NOMO-1 (cell line): ENCODE measurements around the gene CPED1.

ENCODE experiments used
- DNase-seq, 2 experiments: peaks; one replicate each; lab custom pipeline; 2025; ENCODE audit not compliant: unreplicated experiment in 2 of 2; lab: John Stamatoyannopoulos, UW

The CPED1 gene

DNA sequence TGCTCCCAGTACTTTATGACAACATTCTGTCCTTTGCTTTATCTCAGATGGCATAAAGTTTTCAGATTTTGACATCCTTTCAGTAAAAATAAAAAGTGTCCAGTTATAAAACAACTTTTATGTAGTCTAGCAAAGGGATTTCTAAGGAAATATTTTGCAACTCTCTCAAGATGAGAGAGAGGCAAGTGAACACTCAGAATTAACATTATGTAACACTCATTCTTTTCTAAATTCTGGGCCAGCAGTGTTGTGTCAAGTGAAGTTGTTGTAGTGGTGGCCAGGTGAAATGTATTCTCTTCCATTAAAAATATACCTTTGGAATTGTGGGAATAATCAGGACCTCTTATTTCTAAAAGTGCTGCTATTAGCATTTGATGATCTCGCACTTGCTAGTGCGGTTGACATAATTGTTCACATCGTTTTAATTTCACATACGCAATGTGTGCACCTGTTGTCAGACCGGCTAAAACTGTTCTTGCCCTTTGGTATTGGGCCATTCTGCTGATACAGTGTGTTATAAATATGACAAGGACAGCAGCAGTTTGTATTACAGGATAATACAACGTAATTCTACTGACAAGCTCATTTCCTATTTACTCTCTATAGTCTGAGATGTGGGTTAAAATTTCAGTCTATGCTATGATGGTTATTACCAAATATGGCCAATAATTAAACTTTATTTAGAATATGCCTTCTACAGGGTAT lies 23.8 kb downstream of the CPED1 start:
- DNase-seq = no peak

DNA sequence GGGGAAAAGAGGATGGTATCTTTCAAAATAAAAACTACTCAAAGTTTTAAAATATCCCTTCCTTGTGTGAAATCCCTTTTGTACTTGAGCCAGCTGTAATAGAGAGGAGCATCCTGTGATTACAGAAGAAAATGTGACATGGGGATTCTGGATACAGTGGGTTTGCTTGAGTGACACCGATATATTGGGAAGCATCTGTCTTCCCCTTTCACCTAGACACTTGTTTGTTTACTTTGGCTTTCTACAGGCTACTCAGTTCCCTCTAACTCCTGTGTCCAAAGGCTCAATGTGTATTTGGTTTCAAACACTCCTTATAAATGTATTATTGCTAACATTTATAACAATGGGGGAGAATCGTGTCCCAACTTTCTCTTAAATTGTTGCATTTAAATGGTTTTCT lies 24.4 kb downstream of the CPED1 start:
- DNase-seq = no peak

DNA sequence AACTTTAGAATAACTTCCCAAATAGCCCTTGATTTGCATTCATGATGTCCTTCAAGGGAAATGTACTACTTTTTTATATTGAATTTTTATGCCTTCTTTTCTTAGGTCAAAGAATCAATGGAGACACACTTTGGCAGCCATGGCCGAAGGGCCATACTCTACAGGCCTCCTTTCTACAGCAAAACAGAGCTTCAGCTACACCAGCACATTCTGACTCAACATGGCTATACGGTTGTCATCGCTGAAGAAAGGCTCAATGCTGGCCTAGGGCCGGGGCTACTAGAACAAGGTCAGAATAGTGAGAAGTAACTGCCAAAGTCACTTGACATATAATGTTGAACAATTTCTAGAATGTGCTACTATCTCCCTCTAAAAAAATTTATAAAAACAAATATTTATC lies 27.0 kb downstream of the CPED1 start:
- DNase-seq = no peak

DNA sequence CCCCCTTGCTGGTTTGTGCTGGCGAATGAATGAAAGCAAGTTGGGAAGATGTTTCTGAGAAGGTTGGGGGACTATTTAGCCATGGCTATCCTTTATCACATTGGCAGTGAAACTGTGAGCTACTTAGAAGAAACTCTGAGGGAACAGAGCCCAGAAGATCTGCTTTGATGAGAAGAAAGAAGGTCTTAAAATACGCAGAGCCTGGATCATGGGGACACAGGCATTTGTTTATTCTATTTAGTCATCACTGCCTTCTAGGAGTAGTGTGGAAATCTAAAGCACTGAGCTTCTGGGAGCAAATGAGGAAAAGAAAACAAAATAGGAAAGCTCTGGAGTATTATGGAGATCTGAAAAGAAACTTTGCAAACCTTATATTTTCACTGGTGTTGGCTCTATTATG lies 28.5 kb downstream of the CPED1 start:
- no peak for DNase-seq

DNA sequence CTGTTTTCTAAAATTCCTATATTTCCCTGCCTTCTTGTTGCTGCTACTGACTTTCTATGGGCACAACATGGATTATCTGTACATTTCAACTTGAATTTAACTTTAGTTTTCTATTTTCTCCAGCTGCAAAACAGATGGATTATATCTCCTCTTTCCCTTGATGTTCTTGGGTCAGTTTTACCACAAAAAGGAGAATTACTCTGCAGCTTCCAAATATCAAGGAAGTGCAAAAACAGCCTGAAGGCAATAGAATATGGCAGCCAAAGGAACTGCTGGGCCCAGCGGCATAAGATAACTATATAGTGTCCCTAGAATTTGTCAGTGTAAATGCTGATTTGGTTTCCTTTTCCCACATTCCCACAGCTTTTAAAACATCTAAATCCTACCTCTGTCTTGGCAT lies 29.1 kb downstream of the CPED1 start:
- no peak for DNase-seq

DNA sequence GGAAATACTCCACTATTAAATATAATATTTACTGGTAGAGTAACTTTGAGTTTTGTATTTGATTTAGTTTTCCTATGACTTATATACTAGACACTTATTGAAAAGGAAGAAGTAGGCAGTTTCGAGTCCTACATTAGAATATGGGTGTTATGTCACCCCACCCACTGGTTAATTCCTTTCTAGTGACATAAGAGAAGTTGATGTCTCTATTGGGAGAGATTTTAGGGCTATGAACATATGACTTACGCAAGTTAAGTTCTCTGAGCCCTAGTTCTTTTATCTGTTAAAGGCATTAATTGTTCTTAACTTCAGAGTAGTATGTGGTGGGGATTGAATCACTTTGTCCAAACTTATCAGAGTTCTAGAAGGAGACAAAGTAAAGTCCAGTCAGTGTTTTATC lies 30.5 kb downstream of the CPED1 start:
- peak in 1 of 2 experiments; percentile 50 for DNase-seq

DNA sequence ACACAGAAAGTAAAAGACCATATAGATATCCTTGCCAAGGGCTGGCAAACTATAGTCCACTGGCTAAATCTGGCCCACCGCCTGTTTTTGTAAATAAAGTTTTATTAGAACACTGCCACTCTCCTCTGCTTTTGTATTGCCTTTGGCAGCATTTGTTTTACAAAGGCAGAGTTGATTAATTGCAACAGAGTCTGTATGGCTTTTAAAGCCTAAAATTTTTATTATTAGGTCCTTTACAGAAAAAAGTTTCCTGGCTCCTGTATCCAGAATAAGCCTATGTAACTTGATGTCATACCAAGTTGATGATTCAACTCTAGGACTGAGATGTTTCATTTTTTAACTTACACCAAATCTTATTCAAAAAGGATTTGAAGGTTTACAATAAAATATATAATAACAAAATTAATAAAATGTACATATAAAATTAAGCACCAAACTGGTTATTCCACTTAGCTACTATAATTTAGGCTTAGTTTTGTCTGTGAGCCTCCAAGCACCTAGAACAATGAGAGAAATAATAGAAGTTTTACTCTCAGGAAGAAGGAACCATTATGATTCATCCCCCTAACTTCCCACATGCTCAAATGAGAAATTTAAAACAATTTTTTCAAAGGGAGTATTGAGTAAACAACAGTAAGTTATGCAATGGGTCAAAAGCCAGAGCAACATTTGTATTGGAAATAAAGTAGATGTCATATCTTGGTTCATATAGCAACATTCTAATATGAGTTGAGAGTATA lies 31.9 kb downstream of the CPED1 start:
- DNase-seq = peak in 1 of 2 experiments; percentile 61

DNA sequence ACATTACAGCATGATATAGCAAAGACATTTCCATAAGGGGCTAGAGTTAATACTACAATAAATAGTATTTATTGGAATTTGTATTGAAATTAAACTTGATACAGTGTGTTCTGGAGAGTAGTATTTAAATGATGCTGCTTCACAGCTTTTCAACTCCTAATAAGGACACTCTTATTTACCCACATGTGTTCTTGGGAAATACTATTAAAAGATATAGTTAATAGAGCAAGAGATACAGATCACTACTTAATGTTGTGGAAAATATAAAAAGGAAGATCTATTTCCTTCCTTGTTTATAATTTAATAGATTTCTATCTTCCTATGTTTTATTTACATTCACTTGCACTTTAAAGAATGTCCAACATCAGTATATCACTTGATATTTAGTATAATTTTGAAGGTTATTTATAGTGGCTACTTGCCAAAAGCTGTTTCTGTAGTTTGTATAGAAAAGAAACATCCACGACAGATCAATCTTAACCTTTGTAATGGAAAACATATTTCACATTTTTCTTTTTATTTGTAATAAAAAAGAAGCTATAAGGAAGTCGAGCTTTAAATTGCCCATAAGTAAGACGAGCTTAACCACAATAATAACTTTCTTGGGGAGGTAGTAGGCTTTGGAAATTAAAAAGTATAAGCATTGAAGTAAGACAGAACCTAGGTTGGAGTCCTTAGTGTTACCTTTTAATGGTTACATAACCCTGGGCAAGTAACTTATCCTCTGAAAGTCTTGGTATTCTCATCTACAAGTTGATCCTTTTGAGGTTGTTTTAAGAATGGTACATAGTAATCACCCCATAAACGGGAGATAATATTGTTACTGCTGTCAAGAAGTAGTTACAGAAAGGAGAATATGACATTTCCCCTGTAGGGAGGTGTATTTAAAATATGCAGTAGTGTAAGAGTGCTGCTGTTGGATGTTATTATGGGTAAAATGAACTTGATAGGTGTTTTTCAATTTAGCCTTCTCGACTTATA lies 32.8 kb downstream of the CPED1 start:
- DNase-seq = no peak

DNA sequence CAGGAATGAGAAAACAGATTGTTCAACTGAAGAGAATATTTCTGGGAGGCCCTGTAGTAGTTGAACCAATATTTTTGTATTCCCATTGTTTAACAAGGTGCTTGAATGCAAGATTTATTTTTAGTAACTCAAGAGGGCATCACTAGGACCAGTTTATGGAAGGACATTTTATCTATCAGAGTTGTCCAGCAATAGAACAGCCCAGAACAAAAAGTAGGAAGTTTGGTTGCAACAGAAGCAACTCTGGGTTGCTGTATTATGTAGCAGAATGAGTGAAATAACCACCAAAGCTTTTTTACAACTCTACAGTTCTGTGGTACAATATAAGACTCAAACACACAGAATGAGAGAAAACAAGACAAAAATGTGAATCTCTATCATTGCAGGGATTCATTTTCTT lies 34.7 kb downstream of the CPED1 start:
- no peak for DNase-seq

DNA sequence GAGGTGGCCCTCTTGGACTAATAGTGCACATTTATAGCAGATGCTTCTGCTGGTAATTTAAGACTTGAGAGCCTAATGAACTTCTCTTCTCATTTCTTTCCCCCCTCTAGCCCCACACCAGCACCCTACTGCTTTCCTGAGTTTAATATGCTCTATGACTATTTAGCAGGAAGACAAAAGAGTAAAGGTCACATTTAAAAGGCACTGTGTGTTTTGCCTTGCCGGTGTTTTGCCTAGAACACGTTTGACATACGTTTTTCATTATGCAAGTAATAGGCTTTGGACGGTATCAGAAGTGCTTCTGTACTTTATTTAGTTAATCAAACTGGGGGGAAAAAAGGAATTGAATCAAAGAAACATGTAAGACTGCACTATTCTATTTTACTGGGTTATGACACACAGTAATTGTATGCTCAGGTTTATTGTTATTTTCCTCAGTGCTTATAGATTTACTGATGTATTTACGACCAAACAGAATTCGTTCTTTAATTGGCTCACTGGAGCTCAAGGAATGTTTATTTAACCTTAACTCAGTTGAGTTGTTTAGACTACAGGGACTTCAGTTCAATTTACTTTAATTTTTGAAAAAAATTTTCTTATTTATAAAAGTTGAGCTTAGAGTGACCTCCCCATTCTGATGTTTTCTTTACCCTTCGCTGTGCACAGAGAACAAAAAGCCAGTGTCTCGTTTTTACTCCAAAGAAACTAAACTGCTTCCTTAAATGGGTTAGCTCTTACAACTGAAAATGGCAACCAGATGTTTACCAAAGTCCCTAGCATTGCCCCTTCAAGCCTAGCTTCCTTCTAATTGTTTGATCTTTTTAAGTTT lies 35.4 kb downstream of the CPED1 start:
- no peak for DNase-seq

DNA sequence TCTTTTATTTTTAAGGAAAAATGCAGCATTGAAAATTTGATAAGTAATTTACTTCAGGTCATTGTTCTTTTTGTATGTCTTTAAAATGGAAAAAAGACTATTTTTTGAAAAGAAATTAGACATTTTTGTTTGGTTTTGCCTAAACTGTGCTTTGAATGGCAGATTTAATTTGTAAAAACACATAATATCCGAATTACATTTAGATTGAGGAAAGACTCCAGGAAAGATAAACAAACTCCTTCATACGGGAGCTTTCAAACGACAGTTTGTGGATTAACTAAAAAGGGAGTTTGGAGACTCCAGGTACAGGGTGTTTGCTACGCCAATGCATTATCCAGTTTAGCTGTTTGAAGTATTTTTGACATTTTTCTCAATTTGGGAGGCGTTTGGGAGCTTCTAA lies 36.1 kb downstream of the CPED1 start:
- DNase-seq = no peak

DNA sequence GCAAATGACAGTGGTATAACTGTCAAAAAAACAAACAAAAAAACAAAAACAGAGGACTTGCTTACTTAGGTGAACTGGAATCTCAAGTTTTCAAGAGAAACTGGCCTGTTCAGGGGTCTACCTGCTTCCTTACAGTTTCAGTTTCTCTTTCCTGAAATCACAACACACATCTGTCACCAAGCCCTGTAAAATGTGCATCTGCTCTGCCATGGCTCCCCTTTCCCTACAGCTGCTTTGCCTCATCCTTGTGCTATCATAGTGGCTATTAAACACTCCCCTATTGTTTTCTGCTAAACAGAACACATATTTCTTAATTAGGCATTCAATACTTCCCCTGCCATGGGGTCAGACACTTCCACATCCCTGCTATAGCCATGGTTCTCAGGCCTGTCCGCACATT lies 37.6 kb downstream of the CPED1 start:
- no peak for DNase-seq

DNA sequence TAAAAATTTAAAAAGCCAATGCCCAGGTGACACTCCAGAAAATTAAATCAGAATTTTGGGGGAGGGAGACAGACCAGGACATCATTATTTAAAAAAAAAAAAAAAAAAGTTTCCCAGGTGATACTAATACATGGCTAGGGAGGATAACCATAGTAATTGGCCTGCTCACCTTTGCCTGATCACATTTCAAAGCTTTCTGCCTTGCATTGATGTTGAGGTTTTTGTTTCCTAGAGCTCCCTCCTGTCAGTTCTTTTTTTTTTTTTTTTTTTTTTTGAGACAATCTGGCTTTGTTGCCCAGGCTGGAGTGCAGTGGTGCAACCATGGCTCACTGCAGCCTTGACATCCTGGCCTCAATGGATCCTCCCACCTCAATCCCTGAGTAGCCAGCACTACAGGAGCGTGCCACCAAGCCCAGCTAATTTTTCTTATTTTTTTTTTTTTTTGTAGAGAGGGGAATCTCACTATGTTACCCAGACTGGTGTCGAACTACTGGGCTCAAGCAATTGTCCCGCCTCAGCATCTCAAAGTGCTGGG lies 38.1 kb downstream of the CPED1 start:
- no peak for DNase-seq

DNA sequence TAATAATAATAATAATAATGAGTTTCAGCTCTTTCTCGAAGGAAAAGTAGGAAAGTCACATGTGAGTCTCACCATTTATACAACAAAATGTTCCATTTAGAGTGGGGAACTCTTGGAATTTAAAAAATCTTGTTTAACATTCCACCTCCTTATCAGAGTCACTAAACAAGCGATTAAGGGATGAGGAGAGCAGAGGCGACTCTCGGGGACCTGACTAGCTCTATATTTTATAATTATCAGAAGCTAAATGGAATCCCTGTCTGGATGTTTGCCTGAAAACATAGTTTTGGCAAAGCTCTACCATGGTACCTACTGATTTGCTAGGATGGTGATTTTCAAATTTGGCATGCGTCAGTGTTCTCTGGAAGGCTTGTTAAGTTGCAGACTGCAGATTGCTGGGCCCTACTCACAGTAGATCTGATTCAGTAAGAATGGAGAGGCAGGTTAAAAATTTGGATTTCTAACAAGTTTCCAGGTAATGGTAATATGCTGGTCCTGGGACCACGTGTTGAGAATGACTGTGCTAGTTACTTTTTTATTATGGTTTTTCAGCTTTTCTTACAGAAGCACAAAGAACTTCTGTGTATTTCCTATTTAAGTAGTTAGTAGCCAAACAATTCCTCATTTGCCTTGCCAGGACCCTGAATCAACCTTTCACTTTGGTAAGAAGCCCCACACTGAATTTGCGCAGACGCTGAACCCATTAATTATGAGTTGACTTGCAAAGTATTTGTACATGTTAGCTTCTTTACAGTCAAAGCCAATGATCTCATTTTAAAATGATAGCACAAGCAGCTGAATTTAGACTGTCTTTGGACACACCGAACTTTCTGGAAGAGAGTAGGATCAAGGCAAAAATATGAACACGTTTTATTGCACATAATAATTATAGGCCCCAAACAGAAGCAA lies 39.5 kb downstream of the CPED1 start:
- DNase-seq = no peak

DNA sequence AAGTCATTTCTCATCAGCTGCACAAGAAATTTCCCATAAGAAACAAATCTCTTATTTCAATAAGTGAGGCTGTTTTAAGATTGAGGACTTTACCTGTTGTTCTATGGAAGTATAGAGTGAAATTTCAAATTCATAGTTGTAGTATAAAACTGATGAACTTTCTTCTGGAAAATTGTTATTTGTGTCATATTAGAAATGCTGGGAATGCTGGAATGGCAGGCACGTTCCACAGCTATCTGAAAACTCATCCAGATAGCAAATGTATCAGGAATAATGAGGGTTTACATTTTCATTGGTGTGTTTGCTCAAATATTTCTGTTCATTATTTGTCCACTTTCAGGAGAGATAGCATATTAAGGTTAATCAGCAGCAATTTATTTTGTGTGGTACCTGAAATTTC lies 40.8 kb downstream of the CPED1 start:
- no peak for DNase-seq

DNA sequence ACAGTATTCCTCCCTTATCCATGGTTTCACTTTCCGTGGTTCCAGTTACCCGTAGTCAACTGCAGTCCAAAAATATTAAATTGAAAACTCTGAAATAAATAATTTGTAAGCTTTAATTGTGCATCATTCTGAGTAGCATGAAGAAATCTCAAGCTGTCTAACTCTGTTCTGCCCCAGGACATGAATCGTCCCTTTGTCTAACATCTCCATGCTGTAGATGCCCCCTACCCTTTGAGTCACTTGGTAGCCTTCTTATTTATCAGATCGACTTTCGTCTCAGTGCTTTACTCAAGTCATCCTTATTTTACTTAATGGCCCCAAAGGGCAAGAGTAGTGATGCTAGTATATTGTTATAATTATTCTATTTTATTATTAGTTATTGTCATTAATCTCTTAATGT lies 41.8 kb downstream of the CPED1 start:
- no peak for DNase-seq

DNA sequence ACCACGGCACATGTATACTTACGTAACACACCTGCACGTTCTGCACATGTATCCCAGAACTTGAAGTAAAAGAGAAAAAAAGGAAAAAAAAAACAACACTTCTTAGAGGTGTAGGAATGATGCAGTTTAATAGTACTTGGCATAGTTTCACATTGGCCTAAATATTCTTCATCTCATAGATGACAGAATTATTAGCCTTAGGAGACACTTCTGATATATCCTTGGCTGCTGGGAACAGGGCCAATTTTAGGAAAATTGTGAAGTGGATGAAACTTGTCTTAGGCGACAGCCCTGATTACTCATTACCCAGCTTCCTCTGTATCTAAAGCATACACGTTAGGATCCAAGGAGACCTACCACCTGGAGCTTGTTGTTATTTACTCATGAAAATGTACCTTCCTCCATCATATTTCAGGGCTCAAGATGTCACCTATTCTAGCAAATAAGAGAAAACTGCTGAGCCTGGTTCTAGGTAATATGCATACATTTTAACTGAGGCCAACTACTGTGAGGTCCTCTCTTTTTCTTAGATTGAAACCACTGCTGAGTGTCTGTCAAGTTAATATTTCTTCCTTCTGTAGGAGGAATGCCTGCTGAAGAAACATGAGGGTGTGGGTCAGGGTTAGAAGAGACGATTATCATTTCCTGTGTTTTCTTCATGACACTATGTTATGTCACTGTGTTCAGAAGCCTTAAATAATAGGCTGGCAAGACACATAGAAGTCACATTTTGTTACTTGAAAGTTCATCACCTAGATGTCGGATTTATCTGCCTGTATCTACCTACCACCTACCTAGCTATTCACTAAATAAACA lies 44.3 kb downstream of the CPED1 start:
- DNase-seq = no peak

DNA sequence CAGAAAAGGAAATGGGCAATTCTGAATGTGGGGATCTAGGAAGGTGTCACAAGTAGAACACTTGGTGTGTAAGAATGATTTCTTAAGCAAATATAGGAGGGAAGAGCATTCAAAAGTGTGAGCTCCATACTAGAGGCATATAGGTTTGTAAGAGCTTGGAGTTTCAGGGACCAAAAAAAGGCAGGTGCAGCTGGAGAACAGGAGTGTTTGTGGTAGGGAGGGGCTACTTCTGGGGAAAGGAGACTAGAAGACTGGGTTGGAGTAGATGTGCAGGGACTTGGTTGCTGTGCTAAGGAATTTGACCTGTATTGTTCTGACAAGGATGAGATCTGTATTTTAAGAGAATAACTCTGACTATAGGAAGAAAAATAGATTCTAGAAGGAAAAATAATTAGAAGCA lies 46.4 kb downstream of the CPED1 start:
- DNase-seq = no peak
